ENCODE measurements around the gene NNT.
"Not testable (repeated sequence)": the region's sequence is repeated elsewhere in the genome, so short reads cannot be mapped to it uniquely, and the experiment has no call there.

The NNT gene

DNA sequence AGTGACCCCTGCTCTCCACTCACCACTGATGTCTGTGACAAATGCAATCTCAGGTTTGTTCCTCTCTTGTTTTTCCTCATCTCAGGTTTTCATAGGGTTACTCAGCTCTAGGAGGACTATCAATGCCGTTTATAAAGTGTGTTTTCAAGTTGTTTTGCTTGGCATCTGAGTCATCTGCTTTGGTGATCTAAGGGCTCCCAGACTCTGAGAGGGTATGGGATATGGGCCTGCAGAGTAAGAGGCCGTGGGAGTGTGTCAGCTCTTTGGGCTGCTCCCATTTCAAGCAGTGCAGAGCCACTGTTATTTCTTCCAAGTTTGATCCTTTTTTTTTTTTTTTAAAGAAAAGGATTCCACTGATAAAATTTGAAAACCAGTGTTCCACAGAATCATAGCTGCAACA is 46.3 kb downstream of the NNT start:
- Histone ChIP-seq H3K4me1 (ENCODE audit: insufficient read depth, insufficient read length) (no peaks in the 10 kb centered on the region), H3K9me3 (ENCODE audit: insufficient read depth, low read length) (no peaks in the 10 kb centered on the region), H3K9ac (ENCODE audit: insufficient read length, low read depth) (no peak overlapping the region), H3K4me3 (ENCODE audit: insufficient read length, low read depth) (no peak overlapping the region), H3K27me3 (ENCODE audit: insufficient read depth, insufficient read length) (no peaks in the 10 kb centered on the region), H3K36me3 (ENCODE audit: insufficient read depth, insufficient read length, low read length) (peaks cover 37% of the 10 kb centered on the region)
- TF ChIP-seq YY1 (IDR thresholded peaks at IDR 0.05; ENCODE audit: insufficient read depth, insufficient read length) (no peak), SUZ12 (IDR thresholded peaks at IDR 0.05; ENCODE audit: extremely low read depth, insufficient read depth, insufficient read length) (no peak), ZNF274 (IDR thresholded peaks at IDR 0.05; ENCODE audit: low read depth, low read length) (no peak)
- DNase-seq (ENCODE audit: low read depth, low spot score): no peak

DNA sequence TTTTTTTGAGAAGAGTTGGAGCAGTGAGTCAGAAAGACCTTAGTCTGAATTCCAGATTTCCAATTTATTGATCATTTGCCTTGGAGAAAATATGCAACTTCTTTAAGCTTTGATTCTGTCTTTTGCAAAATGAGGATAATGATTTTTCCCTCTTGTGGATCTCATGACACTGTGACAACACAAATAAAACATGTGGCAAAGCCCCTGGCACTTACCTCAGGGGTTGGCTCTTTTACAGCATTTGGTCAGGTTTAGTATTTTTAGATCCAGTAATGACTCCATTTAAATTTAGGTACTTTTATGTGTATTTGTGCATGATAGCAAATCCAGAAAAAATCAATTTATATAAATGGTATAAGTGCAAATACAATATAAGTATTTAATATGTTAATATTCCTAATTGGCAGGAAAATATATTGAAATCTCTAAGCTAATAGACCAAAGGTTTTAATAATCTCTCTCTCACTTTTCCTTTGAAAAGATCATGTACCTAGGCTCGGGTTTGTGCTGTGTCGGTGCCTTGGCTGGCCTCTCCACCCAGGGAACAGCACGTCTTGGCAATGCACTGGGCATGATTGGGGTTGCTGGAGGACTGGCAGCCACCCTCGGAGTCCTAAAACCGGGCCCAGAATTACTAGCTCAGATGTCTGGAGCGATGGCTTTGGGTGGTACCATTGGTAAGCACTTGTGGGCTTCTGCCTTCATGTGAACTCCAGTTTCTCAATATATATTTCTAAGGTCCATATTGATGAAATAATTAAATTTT is 49.7 kb downstream of the NNT start:
- DNase-seq (ENCODE audit: low read depth, low spot score): no peak
- Histone ChIP-seq H3K27me3 (ENCODE audit: insufficient read depth, insufficient read length) (no peaks in the 10 kb centered on the region), H3K9ac (ENCODE audit: insufficient read length, low read depth) (no peak overlapping the region), H3K4me1 (ENCODE audit: insufficient read depth, insufficient read length) (no peaks in the 10 kb centered on the region), H3K9me3 (ENCODE audit: insufficient read depth, low read length) (no peaks in the 10 kb centered on the region), H3K4me3 (ENCODE audit: insufficient read length, low read depth) (no peak overlapping the region), H3K36me3 (ENCODE audit: insufficient read depth, insufficient read length, low read length) (peaks cover 33% of the 10 kb centered on the region)
- TF ChIP-seq SUZ12 (IDR thresholded peaks at IDR 0.05; ENCODE audit: extremely low read depth, insufficient read depth, insufficient read length) (no peak), YY1 (IDR thresholded peaks at IDR 0.05; ENCODE audit: insufficient read depth, insufficient read length) (no peak), ZNF274 (IDR thresholded peaks at IDR 0.05; ENCODE audit: low read depth, low read length) (no peak)

DNA sequence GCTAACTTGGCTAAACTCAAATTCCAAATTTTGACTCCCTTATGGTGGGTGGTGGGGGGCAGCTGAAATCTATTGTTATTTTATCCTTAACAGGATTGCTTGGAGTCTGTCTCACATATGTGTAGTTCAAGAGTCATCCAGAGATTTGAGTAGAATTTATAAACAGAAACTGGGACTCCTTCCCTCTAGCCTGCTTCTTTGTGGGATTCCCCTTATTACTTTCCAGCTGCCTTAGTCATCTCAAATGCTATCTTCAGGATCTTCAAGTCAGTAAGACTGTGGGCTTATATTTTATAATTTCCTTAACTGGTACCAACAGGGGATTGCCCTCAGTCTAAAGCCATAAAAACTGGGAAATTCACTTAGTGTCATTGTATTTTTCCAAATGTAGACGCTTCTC is 55.5 kb downstream of the NNT start:
- Histone ChIP-seq H3K27me3 (ENCODE audit: insufficient read depth, insufficient read length) (no peaks in the 10 kb centered on the region), H3K9ac (ENCODE audit: insufficient read length, low read depth) (no peak overlapping the region), H3K9me3 (ENCODE audit: insufficient read depth, low read length) (no peaks in the 10 kb centered on the region), H3K36me3 (ENCODE audit: insufficient read depth, insufficient read length, low read length) (peaks cover 10% of the 10 kb centered on the region), H3K4me1 (ENCODE audit: insufficient read depth, insufficient read length) (no peaks in the 10 kb centered on the region), H3K4me3 (ENCODE audit: insufficient read length, low read depth) (no peak overlapping the region)
- no peak for DNase-seq (ENCODE audit: low read depth, low spot score)
- TF ChIP-seq SUZ12 (IDR thresholded peaks at IDR 0.05; ENCODE audit: extremely low read depth, insufficient read depth, insufficient read length) (no peak), ZNF274 (IDR thresholded peaks at IDR 0.05; ENCODE audit: low read depth, low read length) (no peak), YY1 (IDR thresholded peaks at IDR 0.05; ENCODE audit: insufficient read depth, insufficient read length) (no peak)

DNA sequence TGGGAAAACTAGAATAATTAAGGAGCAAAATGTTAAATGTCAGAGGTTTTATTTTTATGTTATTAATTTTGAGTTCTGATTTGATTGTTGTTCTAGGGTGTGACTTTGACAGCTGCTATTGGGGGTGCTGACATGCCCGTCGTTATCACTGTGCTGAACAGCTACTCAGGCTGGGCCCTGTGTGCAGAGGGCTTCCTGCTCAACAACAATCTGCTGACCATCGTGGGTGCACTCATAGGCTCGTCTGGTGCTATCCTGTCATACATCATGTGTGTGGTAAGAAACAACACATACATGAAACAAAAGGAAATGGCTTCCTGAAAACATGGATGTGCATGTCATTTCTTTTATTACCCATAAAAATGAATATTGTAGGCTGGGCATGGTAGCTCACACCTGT is 56.1 kb downstream of the NNT start:
- Histone ChIP-seq H3K36me3 (ENCODE audit: insufficient read depth, insufficient read length, low read length) (peaks cover 10% of the 10 kb centered on the region), H3K27me3 (ENCODE audit: insufficient read depth, insufficient read length) (no peaks in the 10 kb centered on the region), H3K9me3 (ENCODE audit: insufficient read depth, low read length) (no peaks in the 10 kb centered on the region), H3K4me1 (ENCODE audit: insufficient read depth, insufficient read length) (no peaks in the 10 kb centered on the region), H3K9ac (ENCODE audit: insufficient read length, low read depth) (no peak overlapping the region), H3K4me3 (ENCODE audit: insufficient read length, low read depth) (no peak overlapping the region)
- DNase-seq (ENCODE audit: low read depth, low spot score): no peak
- TF ChIP-seq YY1 (IDR thresholded peaks at IDR 0.05; ENCODE audit: insufficient read depth, insufficient read length) (no peak), ZNF274 (IDR thresholded peaks at IDR 0.05; ENCODE audit: low read depth, low read length) (no peak), SUZ12 (IDR thresholded peaks at IDR 0.05; ENCODE audit: extremely low read depth, insufficient read depth, insufficient read length) (no peak)

DNA sequence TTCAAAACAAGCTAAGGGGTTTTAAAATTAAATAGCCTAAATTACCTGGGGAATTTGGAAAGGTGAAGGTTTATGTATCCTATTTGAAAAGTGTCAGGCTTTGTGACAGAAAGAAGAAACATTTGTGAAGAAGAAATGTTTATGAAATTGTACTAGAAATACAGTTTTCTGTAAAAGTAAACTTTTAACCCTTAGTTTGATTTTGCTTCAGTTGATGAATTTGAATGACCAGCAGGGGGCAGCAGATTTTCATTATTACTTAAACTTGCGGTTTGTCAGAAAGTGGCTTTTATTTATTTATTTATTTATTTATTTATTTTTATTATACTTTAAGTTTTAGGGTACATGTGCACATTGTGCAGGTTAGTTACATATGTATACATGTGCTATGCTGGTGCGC is 58.1 kb downstream of the NNT start:
- H3K36me3 ChIP-seq (ENCODE audit: insufficient read depth, insufficient read length, low read length): peaks cover 10% of the 10 kb centered on the region
- H3K4me1 ChIP-seq (ENCODE audit: insufficient read depth, insufficient read length): no peaks in the 10 kb centered on the region
- DNase-seq (ENCODE audit: low read depth, low spot score): peak; percentile 23
- H3K27me3 ChIP-seq (ENCODE audit: insufficient read depth, insufficient read length): no peaks in the 10 kb centered on the region
- no peak overlapping the region for H3K4me3 ChIP-seq (ENCODE audit: insufficient read length, low read depth)
- no peaks in the 10 kb centered on the region for H3K9me3 ChIP-seq (ENCODE audit: insufficient read depth, low read length)
- TF ChIP-seq SUZ12 (IDR thresholded peaks at IDR 0.05; ENCODE audit: extremely low read depth, insufficient read depth, insufficient read length) (no peak), YY1 (IDR thresholded peaks at IDR 0.05; ENCODE audit: insufficient read depth, insufficient read length) (no peak), ZNF274 (IDR thresholded peaks at IDR 0.05; ENCODE audit: low read depth, low read length) (no peak)
- H3K9ac ChIP-seq (ENCODE audit: insufficient read length, low read depth): no peak overlapping the region

DNA sequence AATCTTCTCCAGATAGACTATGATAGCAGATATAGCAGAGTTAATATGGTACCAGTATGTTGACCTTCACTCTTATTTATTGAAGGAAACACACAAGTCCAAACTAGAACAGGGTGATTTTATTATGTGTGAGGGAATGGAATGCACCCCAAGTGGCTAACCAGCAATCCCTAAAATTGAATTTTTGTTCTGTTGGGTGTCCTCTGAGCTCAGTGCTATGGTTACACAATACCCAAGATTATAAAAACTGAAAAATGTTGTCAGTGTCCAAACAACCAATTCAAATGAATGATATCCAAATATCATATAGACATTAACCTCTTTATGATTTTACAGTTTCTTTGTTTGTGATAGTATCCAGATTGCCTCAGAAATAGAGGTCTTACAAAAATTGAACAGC is 60.9 kb downstream of the NNT start:
- TF ChIP-seq YY1 (IDR thresholded peaks at IDR 0.05; ENCODE audit: insufficient read depth, insufficient read length) (no peak), ZNF274 (IDR thresholded peaks at IDR 0.05; ENCODE audit: low read depth, low read length) (no peak), SUZ12 (IDR thresholded peaks at IDR 0.05; ENCODE audit: extremely low read depth, insufficient read depth, insufficient read length) (no peak)
- H3K9ac ChIP-seq (ENCODE audit: insufficient read length, low read depth): no peak overlapping the region
- H3K4me3 ChIP-seq (ENCODE audit: insufficient read length, low read depth): no peak overlapping the region
- H3K4me1 ChIP-seq (ENCODE audit: insufficient read depth, insufficient read length): no peaks in the 10 kb centered on the region
- H3K9me3 ChIP-seq (ENCODE audit: insufficient read depth, low read length): no peaks in the 10 kb centered on the region
- H3K36me3 ChIP-seq (ENCODE audit: insufficient read depth, insufficient read length, low read length): peaks cover 10% of the 10 kb centered on the region
- H3K27me3 ChIP-seq (ENCODE audit: insufficient read depth, insufficient read length): no peaks in the 10 kb centered on the region
- no peak for DNase-seq (ENCODE audit: low read depth, low spot score)

DNA sequence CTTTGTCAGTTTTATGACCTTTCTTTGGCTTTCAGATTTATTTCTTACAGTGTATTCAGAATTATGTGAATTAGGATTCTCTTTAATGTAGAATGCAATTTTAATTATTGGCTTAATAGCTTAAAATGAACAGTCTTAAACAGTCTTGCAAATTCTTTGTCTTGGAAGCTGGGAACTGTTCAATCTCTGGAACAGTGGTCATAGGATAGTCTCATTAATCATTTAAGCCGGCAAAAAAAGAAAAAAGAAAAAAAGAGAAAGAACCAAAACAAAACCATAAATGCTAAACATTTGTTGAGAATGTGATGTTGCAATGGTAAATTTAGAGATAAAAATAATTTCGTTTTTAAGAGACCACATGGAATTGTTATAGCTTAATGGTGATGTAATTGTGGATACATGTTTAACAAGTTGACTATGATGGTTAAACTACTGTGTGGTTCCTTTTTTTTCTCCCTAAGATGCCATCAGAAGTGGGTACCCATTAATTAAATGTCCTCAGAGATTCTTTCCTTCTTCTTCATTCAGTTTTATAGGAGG is 61.6 kb downstream of the NNT start:
- TF ChIP-seq YY1 (IDR thresholded peaks at IDR 0.05; ENCODE audit: insufficient read depth, insufficient read length): no peak
- no peak for TF ChIP-seq ZNF274 (IDR thresholded peaks at IDR 0.05; ENCODE audit: low read depth, low read length)
- TF ChIP-seq SUZ12 (IDR thresholded peaks at IDR 0.05; ENCODE audit: extremely low read depth, insufficient read depth, insufficient read length): no peak
- no peak overlapping the region for H3K9ac ChIP-seq (ENCODE audit: insufficient read length, low read depth)

DNA sequence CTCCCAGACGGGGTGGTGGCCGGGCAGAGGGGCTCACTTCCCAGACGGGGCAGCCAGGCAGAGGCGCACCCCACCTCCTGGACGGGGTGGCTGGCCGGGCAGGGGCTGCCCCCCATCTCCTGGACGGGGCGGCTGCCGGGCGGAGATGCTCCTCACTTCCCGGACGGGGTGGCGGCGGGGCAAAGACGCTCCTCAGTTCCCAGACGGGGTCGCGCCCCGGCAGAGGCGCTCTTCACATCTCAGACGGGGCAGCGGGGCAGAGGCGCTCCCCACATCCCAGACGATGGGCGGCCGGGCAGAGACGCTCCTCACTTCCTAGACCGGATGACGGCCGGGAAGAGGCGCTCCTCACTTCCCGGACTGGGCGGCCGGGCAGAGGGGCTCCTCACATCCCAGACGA is 62.8 kb downstream of the NNT start:
- not testable (repeated sequence) for H3K9me3 ChIP-seq (ENCODE audit: insufficient read depth, low read length); DNase-seq (ENCODE audit: low read depth, low spot score); H3K4me3 ChIP-seq (ENCODE audit: insufficient read length, low read depth); H3K9ac ChIP-seq (ENCODE audit: insufficient read length, low read depth); H3K36me3 ChIP-seq (ENCODE audit: insufficient read depth, insufficient read length, low read length); H3K4me1 ChIP-seq (ENCODE audit: insufficient read depth, insufficient read length); H3K27me3 ChIP-seq (ENCODE audit: insufficient read depth, insufficient read length)

More for the DNA sequence above, 61.6 kb downstream of the NNT start:
- H3K4me1 ChIP-seq (ENCODE audit: insufficient read depth, insufficient read length): no peaks in the 10 kb centered on the region
- H3K9me3 ChIP-seq (ENCODE audit: insufficient read depth, low read length): no peaks in the 10 kb centered on the region
- no peaks in the 10 kb centered on the region for H3K27me3 ChIP-seq (ENCODE audit: insufficient read depth, insufficient read length)
- no peak for DNase-seq (ENCODE audit: low read depth, low spot score)
- no peak overlapping the region for H3K4me3 ChIP-seq (ENCODE audit: insufficient read length, low read depth)
- H3K36me3 ChIP-seq (ENCODE audit: insufficient read depth, insufficient read length, low read length): peaks cover 6% of the 10 kb centered on the region

DNA sequence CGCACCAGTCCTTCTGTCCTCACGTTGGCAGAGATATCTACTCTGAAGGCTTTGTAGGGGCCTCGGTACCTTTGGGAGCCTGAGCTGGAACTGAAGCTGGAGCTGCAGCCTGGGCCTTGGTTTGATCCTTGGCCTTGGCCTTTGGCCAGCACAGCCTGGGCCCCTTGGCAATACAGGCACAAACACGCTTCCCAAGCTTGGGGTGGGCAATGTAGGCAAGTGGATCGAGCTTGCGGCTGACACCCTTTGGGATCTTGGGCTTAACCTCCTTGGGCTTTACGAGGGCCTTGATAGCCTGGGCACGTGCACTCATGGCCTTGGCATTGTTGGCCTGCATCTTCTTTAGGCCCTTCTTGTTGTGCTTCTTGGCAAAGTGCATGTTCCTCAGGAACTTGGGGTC is 63.7 kb downstream of the NNT start:
- H3K36me3 ChIP-seq (ENCODE audit: insufficient read depth, insufficient read length, low read length); H3K4me3 ChIP-seq (ENCODE audit: insufficient read length, low read depth); H3K4me1 ChIP-seq (ENCODE audit: insufficient read depth, insufficient read length); H3K9me3 ChIP-seq (ENCODE audit: insufficient read depth, low read length); H3K27me3 ChIP-seq (ENCODE audit: insufficient read depth, insufficient read length); DNase-seq (ENCODE audit: low read depth, low spot score); H3K9ac ChIP-seq (ENCODE audit: insufficient read length, low read depth): not testable (repeated sequence)

DNA sequence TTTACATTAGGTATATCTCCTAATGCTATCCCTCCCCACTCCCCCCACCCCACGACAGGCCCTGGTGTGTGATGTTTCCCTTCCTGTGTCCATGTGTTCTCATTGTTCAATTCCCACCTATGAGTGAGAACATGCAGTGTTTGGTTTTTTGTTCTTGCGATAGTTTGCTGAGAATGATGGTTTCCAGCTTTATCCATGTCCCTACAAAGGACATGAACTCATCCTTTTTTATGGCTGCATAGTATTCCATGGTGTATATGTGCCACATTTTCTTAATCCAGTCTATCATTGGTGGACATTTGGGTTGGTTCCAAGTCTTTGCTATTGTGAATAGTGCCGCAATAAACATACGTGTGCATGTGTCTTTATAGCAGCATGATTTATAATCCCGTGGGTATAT is 64.4 kb downstream of the NNT start:
- not testable (repeated sequence) for H3K4me3 ChIP-seq (ENCODE audit: insufficient read length, low read depth); DNase-seq (ENCODE audit: low read depth, low spot score); H3K36me3 ChIP-seq (ENCODE audit: insufficient read depth, insufficient read length, low read length); H3K27me3 ChIP-seq (ENCODE audit: insufficient read depth, insufficient read length); H3K4me1 ChIP-seq (ENCODE audit: insufficient read depth, insufficient read length); H3K9ac ChIP-seq (ENCODE audit: insufficient read length, low read depth); H3K9me3 ChIP-seq (ENCODE audit: insufficient read depth, low read length)

Measured in NT2/D1 (cell line).